ENCODE results near the gene C3orf20. TPM values are rescaled to one million over a fixed set of nuclear protein-coding genes. Genes with fewer than 3 reads are reported as not detected.
A peak's percentile ranks its signal among the peaks of the same experiment; 100 is the strongest.

C3orf20 gene
- total RNA-seq, 1 experiment from 2014 or later = not detected

DNA sequence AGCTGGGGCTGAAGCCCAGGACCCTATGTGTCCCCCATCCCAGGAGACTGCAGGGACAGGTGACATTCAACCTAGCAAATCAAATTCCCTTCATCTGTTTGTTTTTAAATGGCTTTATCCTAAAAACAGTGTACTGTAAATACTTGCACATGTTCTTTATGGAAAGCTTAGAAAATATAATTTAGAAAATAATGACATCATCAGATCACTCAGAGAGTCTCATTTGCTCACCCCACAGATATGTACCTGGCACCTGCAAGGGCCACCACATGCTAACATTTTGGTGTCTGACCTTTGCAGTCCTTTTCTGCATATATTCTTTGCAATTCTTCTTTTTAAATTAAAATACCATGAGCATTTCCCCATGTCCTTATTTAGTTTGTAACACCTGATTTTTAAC is 85.2 kb downstream of the C3orf20 start:
- Histone ChIP-seq H3K27me3 (ENCODE audit: low read length) (no peaks in the 10 kb centered on the region), H3K79me2 (ENCODE audit: low read length) (no peaks in the 10 kb centered on the region), H3K4me2 (ENCODE audit: low read length) (no peak overlapping the region), H3K27ac (ENCODE audit: low read length) (no peak overlapping the region), H3F3A (ENCODE audit: low read length, unreplicated experiment) (no peaks in the 10 kb centered on the region), H4K20me1 (ENCODE audit: low read length) (no peaks in the 10 kb centered on the region), H2AFZ (ENCODE audit: low read length) (no peak overlapping the region), H3K36me3 (ENCODE audit: low read depth, low read length) (no peaks in the 10 kb centered on the region), H3K9ac (ENCODE audit: low read length) (no peak overlapping the region), H3K9me2 (replicated peaks; ENCODE audit: low read length) (no peaks in the 10 kb centered on the region), H3K9me3 (ENCODE audit: low read length) (no peaks in the 10 kb centered on the region), H3K4me3 (ENCODE audit: low read length) (no peak overlapping the region), H3K4me1 (ENCODE audit: insufficient read depth, low read length) (no peaks in the 10 kb centered on the region)
- intact Hi-C loops (cut with micrococcal nuclease) = no loop called here
- no peak for TF ChIP-seq EZH2 (IDR thresholded peaks at IDR 0.05; ENCODE audit: low read length, unreplicated experiment)
- TF ChIP-seq, protein P1, sequence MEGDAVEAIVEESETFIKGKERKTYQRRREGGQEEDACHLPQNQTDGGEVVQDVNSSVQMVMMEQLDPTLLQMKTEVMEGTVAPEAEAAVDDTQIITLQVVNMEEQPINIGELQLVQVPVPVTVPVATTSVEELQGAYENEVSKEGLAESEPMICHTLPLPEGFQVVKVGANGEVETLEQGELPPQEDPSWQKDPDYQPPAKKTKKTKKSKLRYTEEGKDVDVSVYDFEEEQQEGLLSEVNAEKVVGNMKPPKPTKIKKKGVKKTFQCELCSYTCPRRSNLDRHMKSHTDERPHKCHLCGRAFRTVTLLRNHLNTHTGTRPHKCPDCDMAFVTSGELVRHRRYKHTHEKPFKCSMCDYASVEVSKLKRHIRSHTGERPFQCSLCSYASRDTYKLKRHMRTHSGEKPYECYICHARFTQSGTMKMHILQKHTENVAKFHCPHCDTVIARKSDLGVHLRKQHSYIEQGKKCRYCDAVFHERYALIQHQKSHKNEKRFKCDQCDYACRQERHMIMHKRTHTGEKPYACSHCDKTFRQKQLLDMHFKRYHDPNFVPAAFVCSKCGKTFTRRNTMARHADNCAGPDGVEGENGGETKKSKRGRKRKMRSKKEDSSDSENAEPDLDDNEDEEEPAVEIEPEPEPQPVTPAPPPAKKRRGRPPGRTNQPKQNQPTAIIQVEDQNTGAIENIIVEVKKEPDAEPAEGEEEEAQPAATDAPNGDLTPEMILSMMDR (conservative IDR thresholded peaks at IDR 0.05; ENCODE audit: low read depth, low read length) = no peak
- TF ChIP-seq EZH2phosphoT487 (IDR thresholded peaks at IDR 0.05; ENCODE audit: borderline replicate concordance, low read length) = no peak
- no peak for ATAC-seq
- DNase-seq = no peak
- CTCF ChIA-PET = no interaction called here
- no TSS peak for BruUV-seq (replicated peaks)
- POLR2A ChIA-PET (ENCODE audit: unreplicated experiment) = no interaction called here

DNA sequence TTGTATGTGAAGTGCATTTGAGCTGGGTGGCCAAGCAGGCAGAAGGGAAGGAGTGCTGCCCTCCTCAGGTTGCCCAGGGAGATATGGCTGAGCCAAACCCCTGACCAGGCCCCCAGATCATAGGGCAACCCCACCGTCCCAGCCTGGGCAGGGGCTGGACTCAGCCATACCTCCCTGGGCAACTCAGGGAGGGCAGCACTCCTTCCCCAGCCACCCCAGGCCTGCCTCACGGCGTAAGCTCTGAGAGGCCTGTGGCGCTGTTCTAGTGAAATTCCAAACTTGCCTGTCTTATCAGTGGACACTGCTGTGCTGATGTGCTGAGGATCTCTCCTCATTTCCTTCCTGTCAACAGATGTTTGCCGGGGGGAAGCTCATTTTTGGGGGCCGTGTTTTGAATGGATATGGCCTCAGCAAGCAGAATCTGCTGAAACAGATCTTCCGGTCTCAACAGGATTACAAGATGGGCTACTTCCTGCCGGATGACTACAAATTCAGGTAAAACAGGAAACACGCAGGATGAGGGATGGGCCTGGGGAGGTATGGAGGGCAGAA is 86.3 kb downstream of the C3orf20 start:
- 0 out of 2 replicates have a peak overlapping the region, but pooled peaks have one; percentile 30 for H2AFZ ChIP-seq (ENCODE audit: low read length)
- H3K79me2 ChIP-seq (ENCODE audit: low read length) = no peaks in the 10 kb centered on the region
- H3K9me3 ChIP-seq (ENCODE audit: low read length) = no peaks in the 10 kb centered on the region
- no peaks in the 10 kb centered on the region for H3K4me1 ChIP-seq (ENCODE audit: insufficient read depth, low read length)
- no peak overlapping the region for H3K27ac ChIP-seq (ENCODE audit: low read length)
- POLR2A ChIA-PET (ENCODE audit: unreplicated experiment) = no interaction called here
- no peaks in the 10 kb centered on the region for H3K27me3 ChIP-seq (ENCODE audit: low read length)
- no peaks in the 10 kb centered on the region for H3K36me3 ChIP-seq (ENCODE audit: low read depth, low read length)
- H3F3A ChIP-seq (ENCODE audit: low read length, unreplicated experiment) = no peaks in the 10 kb centered on the region
- DNase-seq = no peak
- no peak for ATAC-seq
- H3K9ac ChIP-seq (ENCODE audit: low read length) = no peak overlapping the region
- intact Hi-C loops (cut with micrococcal nuclease) = no loop called here
- CTCF ChIA-PET = no interaction called here
- H3K4me2 ChIP-seq (ENCODE audit: low read length) = no peak overlapping the region
- no TSS peak for BruUV-seq (replicated peaks)
- no peaks in the 10 kb centered on the region for H4K20me1 ChIP-seq (ENCODE audit: low read length)
- TF ChIP-seq EZH2phosphoT487 (IDR thresholded peaks at IDR 0.05; ENCODE audit: borderline replicate concordance, low read length) (no peak), EZH2 (IDR thresholded peaks at IDR 0.05; ENCODE audit: low read length, unreplicated experiment) (no peak)
- TF ChIP-seq, protein P1 (conservative IDR thresholded peaks at IDR 0.05; ENCODE audit: low read depth, low read length) = no peak; the same call in 1 of the 2 replicates
- no peaks in the 10 kb centered on the region for H3K9me2 ChIP-seq (replicated peaks; ENCODE audit: low read length)
- H3K4me3 ChIP-seq (ENCODE audit: low read length) = no peak overlapping the region

DNA sequence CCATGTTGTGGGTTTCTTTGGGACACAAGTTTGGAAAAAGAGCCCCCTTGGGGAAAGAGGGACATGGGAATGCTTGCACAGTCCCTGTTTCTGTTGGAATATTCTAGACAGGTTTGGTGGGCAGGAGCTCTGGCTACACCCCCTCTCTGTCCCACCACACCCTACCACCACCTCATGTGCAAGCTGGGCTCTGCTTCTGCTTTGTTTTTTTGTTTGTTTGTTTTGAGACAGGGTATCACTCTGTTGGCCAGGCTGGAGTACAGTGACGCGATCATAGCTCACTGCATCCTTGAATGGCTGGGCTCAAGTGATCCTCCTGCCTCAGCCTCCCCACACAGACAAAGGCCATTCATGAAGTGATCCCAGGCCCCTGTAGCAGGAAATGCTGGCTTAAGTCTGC is 86.9 kb downstream of the C3orf20 start:
- POLR2A ChIA-PET (ENCODE audit: unreplicated experiment) = no interaction called here
- CTCF ChIA-PET = no interaction called here
- H3K4me2 ChIP-seq (ENCODE audit: low read length) = no peak overlapping the region
- H3K4me1 ChIP-seq (ENCODE audit: insufficient read depth, low read length) = no peaks in the 10 kb centered on the region
- no peak overlapping the region for H3K4me3 ChIP-seq (ENCODE audit: low read length)
- ATAC-seq (no peak), DNase-seq (no peak)
- no peaks in the 10 kb centered on the region for H3F3A ChIP-seq (ENCODE audit: low read length, unreplicated experiment)
- no peaks in the 10 kb centered on the region for H3K79me2 ChIP-seq (ENCODE audit: low read length)
- intact Hi-C loops (cut with micrococcal nuclease) = no loop called here
- H3K27me3 ChIP-seq (ENCODE audit: low read length) = no peaks in the 10 kb centered on the region
- H4K20me1 ChIP-seq (ENCODE audit: low read length) = no peaks in the 10 kb centered on the region
- no peaks in the 10 kb centered on the region for H3K36me3 ChIP-seq (ENCODE audit: low read depth, low read length)
- H3K9ac ChIP-seq (ENCODE audit: low read length) = no peak overlapping the region
- TF ChIP-seq, protein P1 (conservative IDR thresholded peaks at IDR 0.05; ENCODE audit: low read depth, low read length) = no peak
- TF ChIP-seq EZH2phosphoT487 (IDR thresholded peaks at IDR 0.05; ENCODE audit: borderline replicate concordance, low read length) = no peak
- no peak for TF ChIP-seq EZH2 (IDR thresholded peaks at IDR 0.05; ENCODE audit: low read length, unreplicated experiment)
- no TSS peak for BruUV-seq (replicated peaks)
- H3K27ac ChIP-seq (ENCODE audit: low read length) = no peak overlapping the region
- H3K9me3 ChIP-seq (ENCODE audit: low read length) = no peaks in the 10 kb centered on the region
- no peak overlapping the region for H2AFZ ChIP-seq (ENCODE audit: low read length)
- H3K9me2 ChIP-seq (replicated peaks; ENCODE audit: low read length) = no peaks in the 10 kb centered on the region

Measured in PC-3 (cell line).